HepG2 (cell line): ENCODE measurements around the gene FUCA2. TPM values are rescaled to one million over a fixed set of nuclear protein-coding genes. Genes with fewer than 3 reads are reported as not detected.
A peak's percentile ranks its signal among the peaks of the same experiment; 100 is the strongest.

Experiments
- CC2D1A ChIP-seq: sonication (generic); formaldehyde crosslinking; IDR thresholded peaks from 2 replicates; pipeline ENCODE4 v1.8.1; 2023; ENCODE audit warnings: mild to moderate bottlenecking, missing genetic modification reagents
- CHCHD3 ChIP-seq: sonication (generic); formaldehyde crosslinking; IDR thresholded peaks from 2 replicates; pipeline ENCODE4 v1.8.0; 2022; ENCODE audit warnings: mild to moderate bottlenecking, missing genetic modification reagents, moderate library complexity
- CSRNP1 ChIP-seq: sonication (generic); formaldehyde crosslinking; IDR thresholded peaks from 2 replicates; pipeline ENCODE4 v1.8.1; 2023; ENCODE audit warnings: mild to moderate bottlenecking, missing genetic modification reagents
- JDP2 ChIP-seq: sonication (generic); formaldehyde crosslinking; IDR thresholded peaks from 2 replicates; pipeline ENCODE4 v1.8.1; 2022; ENCODE audit warnings: missing genetic modification reagents, borderline replicate concordance
- MEF2D ChIP-seq: sonication (generic); formaldehyde crosslinking; IDR thresholded peaks from 2 replicates; pipeline ENCODE4 v1.5.1; 2020; ENCODE audit warnings: mild to moderate bottlenecking, missing genetic modification reagents
- PHF21A ChIP-seq: sonication (generic); formaldehyde crosslinking; IDR thresholded peaks from 2 replicates; pipeline ENCODE4 v1.5.0; 2020; ENCODE audit warnings: mild to moderate bottlenecking, missing genetic modification reagents
- PRDM10 ChIP-seq: sonication (generic); formaldehyde crosslinking; IDR thresholded peaks from 2 replicates; pipeline ENCODE4 v1.4.0; 2020; ENCODE audit warnings: low read depth, missing genetic modification reagents
- SOX5 ChIP-seq: IDR thresholded peaks from 2 replicates; pipeline ENCODE4 v1.6.1; 2016; ENCODE audit warnings: borderline replicate concordance
- ZC3H4 ChIP-seq: sonication (generic); formaldehyde crosslinking; IDR thresholded peaks from 2 replicates; pipeline ENCODE4 v1.4.0; 2020; ENCODE audit warnings: missing genetic modification reagents, borderline replicate concordance
- ZNF224 ChIP-seq: sonication (generic); formaldehyde crosslinking; IDR thresholded peaks from 2 replicates; pipeline ENCODE4 v1.5.0; 2020; ENCODE audit warnings: mild to moderate bottlenecking, missing genetic modification reagents
- ZNF333 ChIP-seq: sonication (generic); formaldehyde crosslinking; IDR thresholded peaks from 2 replicates; pipeline ENCODE4 v1.4.0; 2020; ENCODE audit warnings: mild to moderate bottlenecking, missing genetic modification reagents, borderline replicate concordance
- ZNF563 ChIP-seq: sonication (generic); formaldehyde crosslinking; IDR thresholded peaks from 2 replicates; pipeline ENCODE4 v1.8.0; 2022; ENCODE audit warnings: mild to moderate bottlenecking, moderate library complexity, missing genetic modification reagents
- ZNF674 ChIP-seq: sonication (generic); formaldehyde crosslinking; IDR thresholded peaks from 2 replicates; pipeline ENCODE4 v1.5.0; 2020; ENCODE audit warnings: low read depth, mild to moderate bottlenecking, missing genetic modification reagents
- ZNF784 ChIP-seq: sonication (generic); formaldehyde crosslinking; IDR thresholded peaks from 2 replicates; pipeline ENCODE4 v1.5.1; 2020; ENCODE audit warnings: missing genetic modification reagents, mild to moderate bottlenecking, borderline replicate concordance
- ZSCAN31 ChIP-seq: sonication (generic); formaldehyde crosslinking; IDR thresholded peaks from 2 replicates; pipeline ENCODE4 v1.5.0; 2020; ENCODE audit warnings: low read depth, mild to moderate bottlenecking, missing genetic modification reagents
- polyA plus RNA-seq, 8 experiments: library from polyadenylated mRNA; depleted of rRNA in 3 of 8; stranded (reverse) in 7 of 8; unstranded in 1 of 8; fragments of >200 nt; fragmentation: Illumina TruSeq in 4 of 8; extraction: Trizol in 4 of 8; gene quantifications; 2 replicates each; pipeline versions ENCODE4 v1.2.1 to v1.2.3, GENCODE V29; 2011 to 2016; ENCODE audit warnings: low read depth in 4 of 8, missing spikeins in 1 of 8, mixed read lengths in 1 of 8; ENCODE audit not compliant: insufficient read depth in 1 of 8
- total RNA-seq, 5 experiments: library from RNA; depleted of rRNA; stranded (reverse); fragments of >200 nt; fragmentation: Illumina TruSeq; extraction: Trizol; gene quantifications; 2 replicates each; pipeline ENCODE4 v1.2.3, GENCODE V29; 2016; ENCODE audit warnings: low read depth in 1 of 5
- TF ChIP-seq, protein P1 (sequence below): sonication (generic); formaldehyde crosslinking; conservative IDR thresholded peaks from 2 replicates; pipeline ENCODE4 v1.8.0; 2022; ENCODE audit warnings: mild to moderate bottlenecking, moderate library complexity, missing genetic modification reagents
- TF ChIP-seq, protein P2 (sequence below): sonication (generic); formaldehyde crosslinking; IDR thresholded peaks from 2 replicates; pipeline ENCODE4 v1.4.0; 2020; ENCODE audit warnings: mild to moderate bottlenecking, missing genetic modification reagents

The FUCA2 gene
- total and polyA plus RNA-seq, 2 of the 13 experiments (the other 11 are each of a cell fraction or from before 2014, with no cell fraction given): 87.4 to 144 TPM

GRCh38 chr6:143536866-143537691 lies 25.6 kb upstream of the FUCA2 start (continued):
- TF ChIP-seq PRDM10 (CRISPR knock-in tag) (no peak), CC2D1A (no peak), SOX5 (CRISPR knock-in tag) (no peak), ZNF224 (CRISPR knock-in tag) (no peak), JDP2 (CRISPR knock-in tag) (no peak), ZNF563 (CRISPR knock-in tag) (no peak), ZC3H4 (CRISPR knock-in tag) (no peak), CHCHD3 (CRISPR knock-in tag) (no peak), PHF21A (CRISPR knock-in tag) (0 out of 2 replicates have a peak, but pooled peaks have one; percentile 24), CSRNP1 (0 out of 2 replicates have a peak, but pooled peaks have one; percentile 10), ZNF674 (no peak), ZNF333 (no peak), ZNF784 (CRISPR knock-in tag) (no peak), ZSCAN31 (no peak; the same call in 1 of the 2 replicates), MEF2D (CRISPR knock-in tag) (no peak)
- TF ChIP-seq, protein P1, sequence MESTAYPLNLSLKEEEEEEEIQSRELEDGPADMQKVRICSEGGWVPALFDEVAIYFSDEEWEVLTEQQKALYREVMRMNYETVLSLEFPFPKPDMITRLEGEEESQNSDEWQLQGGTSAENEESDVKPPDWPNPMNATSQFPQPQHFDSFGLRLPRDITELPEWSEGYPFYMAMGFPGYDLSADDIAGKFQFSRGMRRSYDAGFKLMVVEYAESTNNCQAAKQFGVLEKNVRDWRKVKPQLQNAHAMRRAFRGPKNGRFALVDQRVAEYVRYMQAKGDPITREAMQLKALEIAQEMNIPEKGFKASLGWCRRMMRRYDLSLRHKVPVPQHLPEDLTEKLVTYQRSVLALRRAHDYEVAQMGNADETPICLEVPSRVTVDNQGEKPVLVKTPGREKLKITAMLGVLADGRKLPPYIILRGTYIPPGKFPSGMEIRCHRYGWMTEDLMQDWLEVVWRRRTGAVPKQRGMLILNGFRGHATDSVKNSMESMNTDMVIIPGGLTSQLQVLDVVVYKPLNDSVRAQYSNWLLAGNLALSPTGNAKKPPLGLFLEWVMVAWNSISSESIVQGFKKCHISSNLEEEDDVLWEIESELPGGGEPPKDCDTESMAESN (CRISPR knock-in tag): peak; percentile 44; the same call in 1 of the 2 replicates
- TF ChIP-seq, protein P2, sequence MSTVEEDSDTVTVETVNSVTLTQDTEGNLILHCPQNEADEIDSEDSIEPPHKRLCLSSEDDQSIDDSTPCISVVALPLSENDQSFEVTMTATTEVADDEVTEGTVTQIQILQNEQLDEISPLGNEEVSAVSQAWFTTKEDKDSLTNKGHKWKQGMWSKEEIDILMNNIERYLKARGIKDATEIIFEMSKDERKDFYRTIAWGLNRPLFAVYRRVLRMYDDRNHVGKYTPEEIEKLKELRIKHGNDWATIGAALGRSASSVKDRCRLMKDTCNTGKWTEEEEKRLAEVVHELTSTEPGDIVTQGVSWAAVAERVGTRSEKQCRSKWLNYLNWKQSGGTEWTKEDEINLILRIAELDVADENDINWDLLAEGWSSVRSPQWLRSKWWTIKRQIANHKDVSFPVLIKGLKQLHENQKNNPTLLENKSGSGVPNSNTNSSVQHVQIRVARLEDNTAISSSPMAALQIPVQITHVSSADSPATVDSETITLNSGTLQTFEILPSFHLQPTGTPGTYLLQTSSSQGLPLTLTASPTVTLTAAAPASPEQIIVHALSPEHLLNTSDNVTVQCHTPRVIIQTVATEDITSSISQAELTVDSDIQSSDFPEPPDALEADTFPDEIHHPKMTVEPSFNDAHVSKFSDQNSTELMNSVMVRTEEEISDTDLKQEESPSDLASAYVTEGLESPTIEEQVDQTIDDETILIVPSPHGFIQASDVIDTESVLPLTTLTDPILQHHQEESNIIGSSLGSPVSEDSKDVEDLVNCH (CRISPR knock-in tag): no peak
